ENCODE results near the gene YY1AP1.
A peak's percentile ranks its signal among the peaks of the same experiment; 100 is the strongest.
"Not testable (repeated sequence)": the region's sequence is repeated elsewhere in the genome, so short reads cannot be mapped to it uniquely, and the experiment has no call there.

The YY1AP1 gene

DNA sequence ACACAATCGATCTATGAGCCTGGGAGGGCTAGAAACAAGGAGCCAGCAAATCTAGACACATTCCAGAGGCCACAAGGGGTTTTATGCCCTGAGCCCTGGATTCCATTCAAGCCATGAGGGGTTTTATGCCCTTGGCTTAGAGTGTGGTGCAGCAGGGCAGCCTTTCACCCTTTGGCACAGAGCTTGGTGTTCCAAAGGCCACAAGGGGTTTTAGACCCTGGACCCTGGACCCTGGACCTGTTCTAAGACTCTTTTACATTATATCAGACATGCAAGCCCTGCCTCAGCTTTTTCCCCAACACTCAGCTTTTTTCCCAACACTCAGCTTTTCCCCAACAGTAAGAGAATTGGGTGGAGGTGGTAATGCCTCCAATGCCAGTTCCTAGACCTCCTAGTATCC lies 65.2 kb downstream of the YY1AP1 start:
- Mint-ChIP-seq H3K27me3 (no peaks in the 10 kb centered on the region), H3K9me3 (no peaks in the 10 kb centered on the region), H3K36me3 (ENCODE audit: insufficient read depth) (peaks cover 3% of the 10 kb centered on the region), H3K4me1 (no peaks in the 10 kb centered on the region), H3K27ac (ENCODE audit: low read depth) (no peak overlapping the region), H3K4me3 (no peak overlapping the region)
- DNase-seq (ENCODE audit: low spot score in 2 of 2): no peak
- ATAC-seq (replicated peaks; ENCODE audit: extremely low read depth, poor library complexity, severe bottlenecking): no peak

DNA sequence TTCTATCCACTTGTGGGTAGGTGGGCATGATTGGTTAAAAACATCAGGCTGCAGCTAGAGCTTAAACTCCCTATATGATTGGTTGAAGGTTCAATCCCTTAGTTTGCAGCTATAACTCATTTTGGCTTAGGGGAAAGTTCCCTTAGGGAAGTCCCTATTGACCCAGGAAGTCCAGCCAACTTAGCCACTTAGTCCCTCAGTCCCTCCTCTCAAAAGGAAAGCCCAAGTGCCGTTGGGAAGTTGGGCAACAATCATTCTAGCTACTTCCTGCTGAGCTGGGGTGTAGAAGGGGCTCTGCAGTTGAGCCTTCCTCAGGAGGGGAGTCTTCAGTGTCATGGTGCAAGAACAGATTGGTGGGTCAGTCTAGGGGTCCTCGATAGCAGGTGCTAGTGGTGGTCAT lies 66.4 kb downstream of the YY1AP1 start:
- ATAC-seq (replicated peaks; ENCODE audit: extremely low read depth, poor library complexity, severe bottlenecking): no peak
- H3K4me3 Mint-ChIP-seq: no peak overlapping the region
- no peaks in the 10 kb centered on the region for H3K9me3 Mint-ChIP-seq
- peaks cover 3% of the 10 kb centered on the region for H3K36me3 Mint-ChIP-seq (ENCODE audit: insufficient read depth)
- H3K27me3 Mint-ChIP-seq: no peaks in the 10 kb centered on the region
- DNase-seq (ENCODE audit: low spot score in 2 of 2): no peak
- no peaks in the 10 kb centered on the region for H3K4me1 Mint-ChIP-seq
- no peak overlapping the region for H3K27ac Mint-ChIP-seq (ENCODE audit: low read depth)

DNA sequence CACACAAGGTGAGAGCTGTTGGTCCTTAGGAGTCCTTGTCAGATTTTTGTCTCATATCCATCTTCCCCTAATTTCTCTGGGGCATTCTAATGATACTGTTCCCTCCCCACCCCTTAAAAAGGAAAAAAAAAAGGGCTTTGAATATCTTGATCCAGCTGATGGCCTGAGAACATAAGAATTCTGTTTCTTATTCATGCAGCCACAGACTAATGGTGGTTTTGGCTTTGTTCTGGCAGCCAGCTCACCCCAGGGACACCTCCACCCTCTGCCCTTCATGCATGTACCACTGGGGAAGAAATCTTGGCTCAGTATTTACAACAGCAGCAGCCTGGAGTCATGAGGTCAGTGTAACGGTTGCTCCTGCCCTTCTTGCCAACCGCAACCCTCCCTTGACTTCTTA lies 75.3 kb downstream of the YY1AP1 start:
- not testable (repeated sequence) for H3K36me3 Mint-ChIP-seq (ENCODE audit: insufficient read depth); H3K4me1 Mint-ChIP-seq; H3K27ac Mint-ChIP-seq (ENCODE audit: low read depth); H3K27me3 Mint-ChIP-seq; DNase-seq (ENCODE audit: low spot score in 2 of 2); H3K9me3 Mint-ChIP-seq; H3K4me3 Mint-ChIP-seq; ATAC-seq (replicated peaks; ENCODE audit: extremely low read depth, poor library complexity, severe bottlenecking)

DNA sequence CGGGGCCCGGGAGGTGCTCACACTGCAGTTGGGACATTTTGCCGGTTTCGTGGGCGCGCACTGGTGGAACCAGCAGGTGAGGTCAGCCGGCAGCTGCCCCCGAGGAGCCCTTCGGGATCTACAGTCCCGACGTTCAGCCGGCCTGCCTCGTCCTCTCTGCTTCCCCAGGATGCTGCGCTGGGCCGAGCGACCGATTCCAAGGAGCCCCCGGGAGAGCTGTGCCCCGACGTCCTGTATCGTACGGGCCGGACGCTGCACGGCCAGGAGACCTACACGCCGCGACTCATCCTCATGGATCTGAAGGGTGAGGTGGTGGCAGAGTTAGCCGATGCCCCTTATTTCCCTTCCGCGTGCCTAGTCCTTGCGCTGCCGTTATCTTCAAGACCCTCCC lies 78.3 kb downstream of the YY1AP1 start:
- H3K36me3 Mint-ChIP-seq (ENCODE audit: insufficient read depth); DNase-seq (ENCODE audit: low spot score in 2 of 2); H3K27me3 Mint-ChIP-seq; H3K27ac Mint-ChIP-seq (ENCODE audit: low read depth); H3K9me3 Mint-ChIP-seq; H3K4me1 Mint-ChIP-seq: not testable (repeated sequence)
- peak; percentile 6 for ATAC-seq (replicated peaks; ENCODE audit: extremely low read depth, poor library complexity, severe bottlenecking)
- H3K4me3 Mint-ChIP-seq: peak overlapping the region; percentile 94

DNA sequence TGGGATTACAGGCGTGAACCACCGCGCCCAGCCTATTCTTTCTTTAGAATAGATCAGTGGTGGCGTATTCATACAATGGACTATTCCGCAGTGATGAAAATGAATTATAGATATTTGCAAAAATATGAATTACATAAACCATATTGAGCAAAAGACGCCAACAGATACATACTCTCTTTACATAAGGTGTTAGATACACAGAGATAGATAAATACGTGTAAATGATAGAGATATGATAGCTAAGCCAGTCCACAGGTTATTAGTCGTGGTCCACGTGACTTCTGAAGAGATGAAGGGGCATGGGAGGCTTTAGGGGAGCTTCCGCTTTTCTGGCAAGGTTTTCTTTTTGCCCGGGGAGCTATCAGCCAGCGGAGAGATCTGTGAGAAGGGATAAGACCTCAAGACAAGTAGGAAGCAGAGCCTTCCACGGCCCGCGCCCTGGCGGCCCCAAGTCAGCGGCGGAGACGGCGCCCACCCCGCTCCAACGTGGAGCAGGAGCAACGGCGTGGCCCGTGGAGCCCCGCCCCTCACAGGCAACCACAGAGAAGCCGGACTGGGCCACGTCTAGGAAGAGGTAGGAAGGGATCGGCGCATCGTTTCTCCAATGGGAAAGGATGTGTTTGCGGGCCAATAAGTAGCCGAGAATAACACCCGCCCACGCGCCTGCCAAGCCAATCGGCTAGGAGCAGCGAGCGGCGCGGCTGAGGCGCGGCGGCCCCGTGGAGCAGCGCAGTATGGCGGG lies 78.9 kb downstream of the YY1AP1 start, which contains the start of gene MSTO1:
TSS of gene MSTO1 (plus strand) at position 704 of the 742 bp plus-strand sequence. CDS start at position 735, 31 bp downstream.
- ATAC-seq (replicated peaks; ENCODE audit: extremely low read depth, poor library complexity, severe bottlenecking) (peak; percentile 99), DNase-seq (ENCODE audit: low spot score in 2 of 2) (peak; percentile 76 to 85)
- H3K4me3 Mint-ChIP-seq: peak within 1 kb of the TSS; percentile 94
- peaks cover 1% of the 10 kb centered on the region for H3K36me3 Mint-ChIP-seq (ENCODE audit: insufficient read depth)
- peaks cover 6% of the 10 kb centered on the region for H3K4me1 Mint-ChIP-seq
- peak within 1 kb of the TSS; percentile 71 for H3K27ac Mint-ChIP-seq (ENCODE audit: low read depth)
- no peaks in the 10 kb centered on the region for H3K27me3 Mint-ChIP-seq
- H3K9me3 Mint-ChIP-seq: no peaks in the 10 kb centered on the region

Data from central memory CD8-positive, alpha-beta T cell (primary cell).